Stomach (tissue), 4 donors: Measurements from ENCODE around the gene BORCS6.

Experiments used
- EP300 ChIP-seq: sonication (generic); formaldehyde crosslinking; IDR thresholded peaks from one replicate; pipeline ENCODE4 v1.6.1; 2017; ENCODE audit warnings: antibody characterized with exemption
- POLR2A ChIP-seq, 4 donors: fragments of 450-650 bp; IDR thresholded peaks; one replicate each; pipeline ENCODE4 v1.6.1; 2016; ENCODE audit warnings: antibody characterized with exemption in 4 of 4, control low read depth in 2 of 4, mild to moderate bottlenecking in 1 of 4, moderate library complexity in 1 of 4
- POLR2AphosphoS5 ChIP-seq, 3 donors: sonication (generic); formaldehyde crosslinking; IDR thresholded peaks; one replicate each; pipeline ENCODE4 v1.6.1; 2016; ENCODE audit warnings: antibody characterized with exemption in 3 of 3
- TF ChIP-seq, protein P1 (sequence below), 7 experiments: fragments of 450-650 bp in 4 of 7; fragments of 200-600 bp in 3 of 7; sonication (generic) in 3 of 7; IDR thresholded peaks; one replicate each; pipeline ENCODE4 v1.5.1; 2016 to 2019; ENCODE audit warnings: antibody characterized with exemption in 7 of 7, control low read depth in 2 of 7, mild to moderate bottlenecking in 1 of 7

DNA sequence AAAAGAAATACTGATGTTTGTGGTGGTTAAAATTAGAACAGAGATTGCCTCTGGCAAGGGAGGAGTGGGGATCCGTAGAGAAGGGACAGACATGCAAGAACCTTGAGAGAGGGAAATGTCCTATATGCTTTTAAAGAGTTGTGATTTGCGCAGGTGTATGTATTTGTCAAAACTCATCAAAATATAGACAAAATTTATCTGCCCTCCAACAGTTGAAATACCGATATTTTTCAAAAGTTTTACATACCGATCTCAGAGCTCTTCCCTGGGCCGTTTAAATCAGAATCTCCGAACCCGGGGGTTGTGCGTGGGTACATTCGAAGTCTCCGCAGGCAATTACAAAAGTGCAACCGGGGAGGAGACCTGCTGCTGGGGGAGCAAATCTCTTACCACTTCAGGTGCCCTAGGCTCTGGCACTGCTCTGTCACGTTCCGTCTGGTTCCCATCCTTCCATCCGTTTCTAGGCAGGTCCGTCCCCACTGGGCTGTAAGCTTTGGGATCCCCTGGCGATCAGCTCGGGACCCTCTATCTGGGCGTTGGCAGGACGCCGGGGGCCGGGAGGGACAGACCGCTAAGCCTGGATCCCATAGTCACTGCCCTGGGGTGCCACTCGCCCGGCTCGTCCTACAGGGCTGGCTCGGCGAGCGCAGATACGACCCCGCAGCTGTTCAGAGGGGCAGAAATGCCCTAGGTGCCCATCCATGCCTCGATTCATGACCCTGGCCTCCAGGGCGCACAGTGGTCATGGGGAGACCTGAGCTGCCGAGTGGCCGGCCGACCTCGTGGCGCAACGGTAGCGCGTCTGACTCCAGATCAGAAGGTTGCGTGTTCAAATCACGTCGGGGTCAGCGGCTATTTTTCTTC is 4.2 kb downstream of the BORCS6 start:
- TF ChIP-seq, protein P1, sequence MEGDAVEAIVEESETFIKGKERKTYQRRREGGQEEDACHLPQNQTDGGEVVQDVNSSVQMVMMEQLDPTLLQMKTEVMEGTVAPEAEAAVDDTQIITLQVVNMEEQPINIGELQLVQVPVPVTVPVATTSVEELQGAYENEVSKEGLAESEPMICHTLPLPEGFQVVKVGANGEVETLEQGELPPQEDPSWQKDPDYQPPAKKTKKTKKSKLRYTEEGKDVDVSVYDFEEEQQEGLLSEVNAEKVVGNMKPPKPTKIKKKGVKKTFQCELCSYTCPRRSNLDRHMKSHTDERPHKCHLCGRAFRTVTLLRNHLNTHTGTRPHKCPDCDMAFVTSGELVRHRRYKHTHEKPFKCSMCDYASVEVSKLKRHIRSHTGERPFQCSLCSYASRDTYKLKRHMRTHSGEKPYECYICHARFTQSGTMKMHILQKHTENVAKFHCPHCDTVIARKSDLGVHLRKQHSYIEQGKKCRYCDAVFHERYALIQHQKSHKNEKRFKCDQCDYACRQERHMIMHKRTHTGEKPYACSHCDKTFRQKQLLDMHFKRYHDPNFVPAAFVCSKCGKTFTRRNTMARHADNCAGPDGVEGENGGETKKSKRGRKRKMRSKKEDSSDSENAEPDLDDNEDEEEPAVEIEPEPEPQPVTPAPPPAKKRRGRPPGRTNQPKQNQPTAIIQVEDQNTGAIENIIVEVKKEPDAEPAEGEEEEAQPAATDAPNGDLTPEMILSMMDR (IDR thresholded peaks at IDR 0.05) = no peak
- no peak for TF ChIP-seq POLR2A (IDR thresholded peaks at IDR 0.05)
- peak; percentile 81 to 96 (median 90) for TF ChIP-seq POLR2AphosphoS5 (IDR thresholded peaks at IDR 0.05)
- no peak for TF ChIP-seq EP300
